NCI-H2227 treated with DMSO at 0.1 percent for 48 hours (cell line): ENCODE measurements around the gene OR2A7.
"Not testable (repeated sequence)": the region's sequence is repeated elsewhere in the genome, so short reads cannot be mapped to it uniquely, and the experiment has no call there.

Source experiments
- DNase-seq: peaks from one replicate; lab custom pipeline; 2025; lab: John Stamatoyannopoulos, UW

Gene OR2A7

GRCh38 chr7:144264692-144265091 is at the start of gene OR2A7:
OR2A7 (minus strand) TSS chr7:144264792; CDS start chr7:144259628, 5,164 bp downstream.
- not testable (repeated sequence) for DNase-seq

- not testable (repeated sequence) for DNase-seq
Measured at GRCh38 chr7:144311872-144312469, 47.4 kb upstream of the OR2A7 start, which contains the start of gene OR2A1. OR2A1 (plus strand) TSS chr7:144312419; CDS start chr7:144318125, 5,706 bp downstream.

- not testable (repeated sequence) for DNase-seq
Measured at GRCh38 chr7:144311218-144311617, 46.6 kb upstream of the OR2A7 start.

- not testable (repeated sequence) for DNase-seq
Measured at GRCh38 chr7:144309702-144310101, 45.1 kb upstream of the OR2A7 start.

GRCh38 chr7:144305156-144305555 is 40.6 kb upstream of the OR2A7 start:
- not testable (repeated sequence) for DNase-seq

GRCh38 chr7:144303607-144304006 is 39.0 kb upstream of the OR2A7 start:
- DNase-seq = not testable (repeated sequence)

GRCh38 chr7:144302578-144303303 is 38.1 kb upstream of the OR2A7 start:
- DNase-seq = not testable (repeated sequence)

- DNase-seq = not testable (repeated sequence)
Measured at GRCh38 chr7:144293794-144294499, 29.4 kb upstream of the OR2A7 start.

GRCh38 chr7:144292384-144293161 is 28.0 kb upstream of the OR2A7 start:
- not testable (repeated sequence) for DNase-seq

GRCh38 chr7:144291607-144292006 is 27.0 kb upstream of the OR2A7 start:
- DNase-seq = not testable (repeated sequence)

GRCh38 chr7:144287171-144287784 is 22.7 kb upstream of the OR2A7 start:
- DNase-seq = not testable (repeated sequence)

GRCh38 chr7:144283716-144284115 is 19.1 kb upstream of the OR2A7 start:
- not testable (repeated sequence) for DNase-seq

GRCh38 chr7:144282490-144282889 is 17.9 kb upstream of the OR2A7 start:
- DNase-seq = not testable (repeated sequence)

- DNase-seq = not testable (repeated sequence)
Measured at GRCh38 chr7:144281981-144282380, 17.4 kb upstream of the OR2A7 start.

GRCh38 chr7:144280010-144280409 is 15.4 kb upstream of the OR2A7 start:
- DNase-seq = not testable (repeated sequence)

GRCh38 chr7:144275281-144275680 is 10.7 kb upstream of the OR2A7 start:
- DNase-seq = not testable (repeated sequence)

- DNase-seq = not testable (repeated sequence)
Measured at GRCh38 chr7:144269188-144269587, 4.6 kb upstream of the OR2A7 start, which contains the start of gene CTAGE8. CTAGE8 (minus strand) TSS chr7:144269288; CDS start chr7:144269250, 38 bp downstream.

GRCh38 chr7:144262128-144262527 is 2.5 kb downstream of the OR2A7 start:
- not testable (repeated sequence) for DNase-seq

- not testable (repeated sequence) for DNase-seq
Measured at GRCh38 chr7:144259067-144259466, 5.5 kb downstream of the OR2A7 start.

GRCh38 chr7:144256112-144256511 is 8.5 kb downstream of the OR2A7 start:
- no peak for DNase-seq

- no peak for DNase-seq
Measured at GRCh38 chr7:144255471-144255897, 9.1 kb downstream of the OR2A7 start.
